EH (cell line): ENCODE results near the gene GLB1L3.
"Not testable (repeated sequence)": the region's sequence is repeated elsewhere in the genome, so short reads cannot be mapped to it uniquely, and the experiment has no call there.

Experiments
- DNase-seq: peaks from one replicate; pipeline ENCODE4 v3.0.0-alpha.2; 2015; ENCODE audit warnings: low read depth

Gene GLB1L3

DNA sequence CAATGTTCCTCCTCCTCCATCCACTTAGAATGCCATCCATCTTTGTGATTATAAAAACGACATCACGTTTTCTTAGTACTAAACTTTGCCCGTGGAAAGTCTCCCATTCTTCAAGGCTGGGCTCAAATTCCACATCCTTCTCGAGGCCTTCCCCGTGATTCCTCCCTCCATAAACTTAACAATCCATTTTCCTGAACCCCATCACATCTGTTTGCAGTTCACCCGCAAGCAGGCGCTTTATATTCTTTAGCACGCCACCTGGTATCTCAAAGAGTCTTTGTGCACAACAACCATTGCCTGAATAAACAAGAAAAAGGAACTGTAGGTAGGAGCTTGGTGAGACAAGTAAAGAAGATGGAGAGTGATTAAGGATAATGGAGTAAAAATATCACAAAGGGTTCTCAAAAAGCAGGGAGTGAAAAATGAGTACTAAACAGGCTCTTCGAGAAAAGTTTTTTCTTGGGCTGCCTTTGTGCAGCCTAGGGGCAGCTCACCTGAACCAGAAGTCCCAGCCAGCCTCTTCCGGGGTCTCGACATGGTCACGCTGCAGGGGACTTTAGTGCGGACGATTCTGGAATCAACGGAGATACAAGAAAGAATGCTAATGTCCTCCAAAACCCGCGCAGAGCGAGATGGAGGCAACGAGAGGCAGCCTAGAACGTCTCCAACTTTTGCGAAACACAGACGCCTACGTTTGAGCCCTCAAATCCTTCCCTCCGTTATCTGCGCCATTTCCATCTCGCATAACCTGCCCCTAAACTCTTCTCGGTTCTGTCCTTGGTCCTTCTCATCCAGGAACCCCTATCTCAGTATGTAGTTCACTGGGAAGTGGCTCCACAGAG, 23.6 kb upstream of the GLB1L3 start:
- no peak for DNase-seq

DNA sequence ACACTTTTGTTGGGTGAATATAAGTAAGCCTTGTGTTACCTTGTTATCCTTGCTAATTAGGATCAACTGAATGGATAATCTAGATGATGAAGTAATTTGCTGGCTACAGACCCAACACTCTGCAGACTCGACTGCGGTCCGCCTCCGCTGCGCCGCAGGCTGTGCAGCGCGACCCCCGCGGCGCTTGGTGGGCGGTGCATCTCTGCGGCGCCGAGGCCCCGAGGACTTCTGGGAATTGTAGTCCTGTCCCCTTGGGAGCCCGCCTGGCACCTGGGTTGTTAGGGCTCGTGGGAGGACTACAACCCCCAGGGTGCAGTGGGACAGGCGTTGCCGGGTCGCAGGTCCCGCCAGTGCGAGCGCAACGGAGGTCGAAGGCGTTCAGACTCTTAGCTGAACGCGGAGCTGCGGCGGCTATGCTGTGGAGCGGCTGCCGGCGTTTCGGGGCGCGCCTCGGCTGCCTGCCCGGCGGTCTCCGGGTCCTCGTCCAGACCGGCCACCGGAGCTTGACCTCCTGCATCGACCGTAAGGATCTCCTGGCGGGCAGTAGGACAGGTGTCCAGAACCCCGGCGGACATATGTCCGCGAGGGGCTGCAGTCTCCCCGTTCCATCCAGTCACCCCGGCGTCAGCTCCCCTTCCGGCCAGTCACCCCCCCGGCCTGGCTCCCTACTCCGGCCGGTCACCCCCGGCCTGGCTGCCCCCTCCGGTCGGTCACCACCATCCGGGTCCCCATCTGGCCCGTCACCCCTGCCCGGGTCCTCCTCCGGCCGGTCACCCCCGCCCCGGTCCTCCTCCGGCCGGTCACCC, 22.8 kb upstream of the GLB1L3 start, which contains the start of the genes ACAD8 and THYN1:
TSS of gene ACAD8 (plus strand) at position 381 of the 806 bp plus-strand sequence. CDS start at position 414, 33 bp downstream.
TSS of gene THYN1 (minus strand) at position 165 of the 806 bp plus-strand sequence. CDS start 470 bp downstream, outside the sequence.
- peak; percentile 97 for DNase-seq

DNA sequence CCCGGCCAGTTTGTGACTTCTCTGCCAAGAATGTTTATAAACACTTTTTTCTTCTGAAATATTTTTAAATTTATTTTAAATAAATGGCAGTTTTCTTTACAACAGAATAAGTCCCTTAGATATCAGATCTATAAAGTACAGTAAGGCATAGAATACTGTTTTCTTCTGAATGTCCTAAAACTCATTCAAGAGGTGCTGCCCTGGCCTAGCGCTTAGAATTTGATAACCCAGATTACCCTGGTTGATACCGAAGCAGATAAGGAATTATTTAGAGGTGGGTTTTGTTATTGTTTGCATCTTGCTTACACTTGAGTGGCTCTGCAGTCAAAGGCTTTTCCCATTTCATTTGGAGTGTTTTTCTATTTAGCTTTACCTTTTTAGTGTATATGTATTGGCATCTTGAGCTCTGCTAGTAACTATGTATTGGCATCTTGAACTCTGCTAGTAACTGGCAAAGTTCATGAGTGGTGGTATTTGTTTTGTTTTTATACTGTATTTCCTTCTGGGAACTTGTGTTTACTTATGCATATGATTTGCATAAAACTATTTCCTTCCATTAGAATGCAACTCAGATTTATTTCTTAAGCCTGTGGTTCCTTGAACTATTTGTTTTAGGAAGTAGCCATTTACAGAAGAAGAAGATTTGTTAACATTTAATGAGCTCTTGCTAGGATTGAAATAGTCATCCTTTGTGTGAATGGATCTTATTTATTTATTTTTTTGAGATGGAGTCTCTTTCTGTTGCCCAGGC, 21.6 kb upstream of the GLB1L3 start:
- DNase-seq = no peak

DNA sequence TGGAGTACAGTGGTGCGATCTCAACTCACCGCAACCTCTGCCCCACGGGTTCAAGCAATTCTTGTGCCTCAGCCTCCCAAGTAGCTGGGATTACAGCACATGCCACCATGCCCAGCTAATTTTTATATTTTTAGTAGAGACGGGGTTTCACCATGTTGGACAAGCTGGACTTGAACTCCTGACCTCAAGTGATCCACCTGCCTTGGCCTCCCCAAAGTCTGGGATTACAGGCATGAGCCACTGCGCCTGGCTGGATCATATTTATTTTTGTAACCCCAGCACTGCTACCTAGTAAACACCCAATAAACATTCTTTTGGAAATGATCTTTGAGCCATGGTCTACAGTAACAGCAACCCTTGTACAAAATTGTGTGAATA, 21.0 kb upstream of the GLB1L3 start:
- not testable (repeated sequence) for DNase-seq

DNA sequence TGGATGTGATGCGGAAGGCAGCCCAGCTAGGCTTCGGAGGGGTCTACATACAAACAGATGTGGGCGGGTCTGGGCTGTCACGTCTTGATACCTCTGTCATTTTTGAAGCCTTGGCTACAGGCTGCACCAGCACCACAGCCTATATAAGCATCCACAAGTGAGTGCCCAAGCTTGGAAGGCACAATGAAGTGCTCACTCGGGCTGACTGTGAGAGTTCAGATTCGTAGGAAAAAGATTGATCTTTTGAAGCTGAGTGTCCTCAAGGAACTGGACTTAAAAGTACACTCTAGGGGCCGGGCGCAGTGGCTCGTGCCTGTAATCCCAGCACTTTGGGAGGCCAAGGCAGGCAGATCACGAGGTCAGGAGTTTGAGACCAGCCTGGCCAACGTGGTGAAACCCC, 19.1 kb upstream of the GLB1L3 start:
- no peak for DNase-seq

DNA sequence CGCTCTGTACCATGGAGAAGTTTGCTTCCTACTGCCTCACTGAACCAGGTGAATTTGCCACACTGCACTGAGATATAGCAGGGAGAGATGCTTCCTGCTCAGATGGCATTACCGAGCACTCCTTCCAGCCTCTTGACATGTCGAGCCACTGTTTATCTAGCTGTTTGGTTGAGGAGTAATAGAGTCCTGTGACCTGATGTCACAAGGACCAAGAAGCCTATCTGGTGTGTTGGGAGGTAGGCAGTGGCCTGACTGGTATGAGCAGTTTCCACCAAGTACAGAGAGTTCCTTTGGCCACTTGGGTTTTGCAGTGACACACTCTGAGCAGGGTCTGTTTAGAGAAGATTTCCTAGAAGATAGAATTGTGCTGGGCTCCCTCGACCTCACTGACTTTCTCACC, 17.6 kb upstream of the GLB1L3 start:
- DNase-seq = no peak

DNA sequence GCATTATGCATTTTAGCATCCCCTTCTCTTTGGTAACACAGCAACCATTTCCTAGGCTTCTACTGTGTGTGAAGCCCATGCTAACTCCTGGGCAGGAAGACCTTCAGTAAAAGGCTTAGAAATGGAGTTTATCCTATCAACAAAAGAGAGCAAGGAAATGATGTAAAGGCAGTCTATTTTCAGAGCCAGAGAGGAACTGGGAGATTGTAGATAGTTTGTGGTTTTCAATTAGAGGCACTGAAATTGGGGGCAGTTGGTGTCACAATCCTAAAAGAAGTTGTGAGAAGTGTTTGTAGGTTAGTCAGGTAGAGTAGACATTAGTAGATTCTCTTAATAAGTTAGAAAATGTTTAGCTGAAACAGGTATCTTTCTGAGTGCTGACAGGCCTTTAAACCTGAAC, 15.7 kb upstream of the GLB1L3 start:
- no peak for DNase-seq

DNA sequence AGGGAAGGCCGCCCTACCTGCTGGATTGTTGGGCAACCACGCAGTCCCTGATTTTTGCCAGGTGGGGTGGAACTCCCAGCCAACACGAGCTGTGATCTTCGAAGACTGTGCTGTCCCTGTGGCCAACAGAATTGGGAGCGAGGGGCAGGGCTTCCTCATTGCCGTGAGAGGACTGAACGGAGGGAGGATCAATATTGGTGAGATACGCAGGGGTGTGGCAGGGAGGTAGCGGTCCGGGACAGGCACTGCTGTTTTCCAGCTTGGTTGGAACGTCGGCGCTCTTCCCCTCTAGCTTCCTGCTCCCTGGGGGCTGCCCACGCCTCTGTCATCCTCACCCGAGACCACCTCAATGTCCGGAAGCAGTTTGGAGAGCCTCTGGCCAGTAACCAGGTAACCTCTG, 15.2 kb upstream of the GLB1L3 start:
- no peak for DNase-seq

DNA sequence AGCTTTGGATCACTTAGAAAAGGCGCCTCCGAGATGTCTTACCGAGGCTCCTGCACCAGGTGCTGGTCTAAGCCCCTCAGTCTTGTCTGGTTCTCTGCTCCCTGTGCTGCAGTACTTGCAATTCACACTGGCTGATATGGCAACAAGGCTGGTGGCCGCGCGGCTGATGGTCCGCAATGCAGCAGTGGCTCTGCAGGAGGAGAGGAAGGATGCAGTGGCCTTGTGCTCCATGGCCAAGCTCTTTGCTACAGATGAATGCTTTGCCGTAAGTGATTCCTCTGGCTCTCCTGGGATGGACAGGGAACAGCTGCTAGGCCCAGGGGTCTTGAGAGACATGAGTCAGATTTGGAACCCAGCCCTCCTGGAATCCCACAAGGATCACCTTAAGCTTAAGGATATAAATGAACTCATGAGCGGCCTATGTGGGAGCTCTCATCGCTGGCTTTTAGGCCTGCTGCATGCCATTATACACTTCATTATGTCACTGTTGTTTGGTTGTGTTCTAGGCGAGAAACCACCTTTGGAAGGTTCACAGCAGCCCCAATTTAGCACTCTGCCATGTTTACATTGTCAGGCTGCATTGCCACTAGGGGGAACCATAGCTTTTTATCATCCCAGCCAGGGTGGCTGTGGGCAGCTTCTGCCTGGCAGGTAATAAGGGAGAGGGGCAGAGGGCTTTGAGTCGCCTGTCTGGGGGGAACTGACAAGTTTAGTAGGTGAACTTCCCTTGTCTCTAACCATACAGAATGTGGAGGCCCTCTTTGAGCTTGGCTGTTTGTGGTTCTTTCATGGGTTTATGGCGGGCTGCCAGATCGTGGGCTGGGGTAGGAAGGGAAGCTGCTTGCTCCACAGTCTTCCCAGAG, 14.3 kb upstream of the GLB1L3 start:
- DNase-seq = peak; percentile 19

DNA sequence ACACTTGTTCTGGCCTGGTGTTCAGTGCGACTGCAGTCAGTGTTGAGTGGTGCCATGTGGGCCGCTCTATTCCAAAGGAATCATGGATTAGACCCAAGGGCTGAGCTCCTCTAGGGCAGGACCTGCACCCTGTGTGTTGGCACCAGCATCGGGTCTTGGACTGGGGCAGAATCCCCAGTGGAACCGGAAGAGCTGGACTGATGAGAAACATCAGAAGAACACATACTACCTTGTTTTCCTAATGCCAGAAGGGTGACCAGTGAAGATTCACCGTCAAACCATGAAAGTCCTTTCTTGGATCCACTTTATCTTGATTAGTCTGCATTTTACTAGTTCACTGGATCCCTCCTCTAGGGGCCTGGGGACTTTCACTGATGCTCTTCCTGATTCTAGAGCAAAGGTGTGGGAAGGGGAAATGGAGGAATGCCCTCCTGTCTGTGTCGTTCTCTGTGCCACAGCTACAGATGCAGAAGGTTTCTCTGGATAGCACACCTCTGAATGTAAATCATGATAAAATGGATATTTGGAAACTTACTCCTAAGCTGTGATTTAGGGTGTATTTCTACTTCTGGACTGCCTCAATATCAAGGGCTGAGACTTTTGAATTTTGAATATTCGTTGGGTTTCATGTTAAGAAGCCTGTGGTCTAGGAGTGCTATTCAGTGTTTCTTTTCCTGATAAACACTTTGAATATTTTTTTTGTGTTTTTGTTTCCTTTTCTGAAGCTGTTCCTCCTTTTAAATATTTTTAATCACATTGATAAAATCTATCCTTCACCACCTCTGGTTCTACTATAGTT, 11.0 kb upstream of the GLB1L3 start:
- DNase-seq = no peak

DNA sequence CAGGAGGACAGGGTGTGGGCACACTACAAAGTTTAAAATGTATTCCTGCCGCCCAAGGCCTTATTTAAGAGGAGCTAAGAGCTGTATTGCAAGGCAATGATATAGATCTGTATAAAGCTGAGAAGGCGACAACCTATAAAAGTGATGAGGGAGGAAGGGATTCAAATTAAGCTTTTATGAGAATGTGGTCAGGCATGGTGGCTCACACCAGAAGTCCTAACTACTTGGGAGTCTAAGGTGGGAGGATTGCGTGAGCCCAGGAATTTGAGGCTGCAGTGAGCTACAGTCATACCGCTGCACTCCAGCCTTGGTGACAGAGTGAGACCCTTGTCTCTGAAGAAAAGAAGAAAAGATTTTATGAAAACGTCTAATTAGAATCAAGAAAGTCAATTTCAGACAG, 9.7 kb upstream of the GLB1L3 start:
- peak; percentile 15 for DNase-seq

DNA sequence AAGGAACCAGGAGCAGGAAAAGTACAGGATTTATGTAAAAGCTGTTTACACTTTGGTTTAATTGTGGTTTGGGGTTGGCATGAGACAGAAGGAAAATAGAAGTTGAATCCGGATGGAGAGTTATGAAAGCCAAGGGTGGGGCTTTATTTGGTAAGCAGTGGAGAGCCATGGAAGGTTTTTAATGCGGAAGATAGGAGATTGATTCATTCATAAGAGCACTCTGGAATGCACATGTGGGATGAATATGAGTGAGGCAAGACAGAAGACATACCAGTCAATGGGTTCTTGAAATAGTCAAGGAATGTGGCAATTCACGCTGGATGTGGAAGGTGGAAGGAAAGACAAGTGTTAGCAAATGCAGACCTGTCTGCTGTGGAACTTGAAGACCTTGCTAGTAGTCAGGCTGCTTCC, 9.3 kb upstream of the GLB1L3 start:
- peak; percentile 80 for DNase-seq

DNA sequence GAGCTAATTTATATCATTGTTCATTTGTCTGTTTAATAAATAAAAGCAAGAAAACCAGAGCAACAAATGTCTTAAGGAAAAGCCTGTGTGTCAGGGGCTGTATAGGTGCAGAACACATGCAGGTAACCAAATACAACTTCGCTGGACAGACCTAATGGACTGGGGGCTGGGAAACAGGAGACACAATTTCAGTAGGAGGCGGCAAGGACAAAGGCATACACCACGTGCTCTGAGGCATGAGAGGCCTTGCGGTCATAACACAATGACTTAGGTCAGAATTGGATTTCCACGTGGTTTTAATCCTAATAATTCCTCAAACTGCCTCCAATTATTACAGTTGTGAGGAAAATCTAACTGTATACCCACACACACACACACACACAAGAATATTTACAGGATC, 8.7 kb upstream of the GLB1L3 start:
- DNase-seq = no peak

DNA sequence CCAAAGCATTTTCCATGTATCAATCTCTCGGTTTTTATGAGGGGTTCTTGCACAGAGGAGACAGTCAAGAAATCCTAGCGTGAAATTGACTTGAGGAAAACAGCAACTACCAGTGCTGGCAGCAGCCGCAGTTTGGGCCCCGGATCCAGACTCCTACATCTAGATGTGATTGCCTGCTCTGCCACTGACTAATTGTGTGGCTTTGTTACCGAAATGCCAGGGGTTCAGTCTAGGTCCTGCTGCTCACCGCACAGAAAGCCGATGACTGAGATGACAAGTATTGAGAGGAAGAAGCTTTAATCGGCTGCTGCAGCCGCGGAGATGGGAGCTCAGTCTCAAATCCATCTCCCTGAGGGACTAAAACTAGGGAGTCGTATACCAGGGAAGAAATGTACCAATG, 8.2 kb upstream of the GLB1L3 start:
- no peak for DNase-seq

DNA sequence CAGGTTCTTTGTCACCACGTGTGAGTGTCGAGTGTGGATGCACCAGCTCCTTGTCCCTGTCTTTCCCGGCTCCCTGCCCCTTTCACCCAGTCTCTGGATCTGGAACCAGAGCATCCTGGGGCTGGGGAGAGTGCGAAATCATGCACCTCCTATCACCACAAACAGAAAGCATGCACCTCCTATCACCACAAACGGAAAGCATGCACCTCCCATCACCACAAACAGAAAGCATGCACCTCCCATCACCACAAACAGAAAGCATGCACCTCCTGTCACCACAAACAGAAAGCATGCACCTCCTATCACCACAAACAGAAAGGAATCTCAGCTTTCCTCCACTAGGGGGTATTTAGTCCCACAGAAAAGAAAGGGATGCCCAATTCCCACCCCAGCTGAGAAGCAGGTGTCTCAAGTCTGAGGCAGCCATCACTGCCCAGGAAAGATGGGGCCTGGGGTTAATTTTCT, 5.9 kb upstream of the GLB1L3 start:
- no peak for DNase-seq

DNA sequence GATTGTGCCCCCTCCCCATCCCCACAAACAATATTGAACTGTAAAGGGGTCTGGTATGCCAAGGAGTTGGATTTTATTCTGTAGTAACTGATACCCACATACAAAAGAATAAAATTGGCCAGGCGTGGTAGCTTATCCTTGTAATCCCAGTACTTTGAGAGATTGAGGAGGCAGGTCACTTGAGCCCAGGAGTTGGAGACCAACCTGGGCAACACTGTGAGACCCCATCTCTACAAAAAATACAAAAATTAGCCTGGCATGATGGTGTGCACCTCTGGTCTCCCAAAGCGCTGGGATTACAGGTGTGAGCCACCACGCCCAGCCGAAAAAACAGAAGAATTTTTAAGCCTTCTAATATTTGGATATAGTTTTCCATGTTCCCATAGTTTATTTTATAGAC, 4.2 kb upstream of the GLB1L3 start:
- no peak for DNase-seq

DNA sequence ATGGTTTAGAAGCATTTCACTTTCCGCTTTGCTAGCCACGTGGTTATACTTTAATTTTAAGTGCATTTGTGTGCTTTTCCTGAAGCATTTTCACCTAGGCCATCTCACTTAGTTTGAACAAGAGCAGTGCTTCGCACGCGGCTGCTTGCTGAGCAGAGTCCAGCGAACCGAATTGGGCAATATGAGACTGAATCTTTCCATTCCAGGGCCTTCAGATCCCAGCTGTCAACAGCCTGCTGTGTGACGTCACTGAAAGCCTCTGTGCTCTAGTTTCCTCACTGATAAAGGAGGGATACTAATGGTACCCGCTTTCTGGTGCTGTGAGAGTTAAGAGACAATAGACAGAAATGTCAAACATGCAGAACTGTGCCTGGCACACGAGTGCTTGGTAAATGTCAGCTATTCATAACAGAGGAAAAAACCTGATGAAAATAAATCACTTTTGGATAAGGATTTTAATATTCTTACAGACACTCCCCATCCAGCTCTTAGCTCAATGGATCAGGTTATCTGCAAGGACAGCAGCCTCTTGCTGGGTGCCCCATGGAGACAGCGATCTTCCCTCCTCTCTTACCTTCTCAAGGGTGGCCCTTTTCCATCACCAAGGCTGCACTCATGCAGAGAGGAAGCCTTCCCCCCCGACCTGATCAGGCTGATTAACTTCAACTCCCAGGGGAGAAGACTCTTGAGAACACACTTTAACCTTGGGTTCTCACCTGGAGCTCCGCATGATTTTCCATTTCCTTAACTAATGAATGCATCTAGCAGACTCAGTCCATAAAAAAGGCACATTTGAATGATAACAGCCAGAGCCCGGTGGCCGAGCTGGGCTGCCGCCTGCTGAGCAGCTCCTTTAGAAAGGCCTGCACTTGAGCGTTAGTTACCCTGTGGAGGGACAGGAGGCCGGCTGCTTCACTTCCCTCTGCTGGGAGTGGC, 3.5 kb upstream of the GLB1L3 start:
- DNase-seq = peak; percentile 13

DNA sequence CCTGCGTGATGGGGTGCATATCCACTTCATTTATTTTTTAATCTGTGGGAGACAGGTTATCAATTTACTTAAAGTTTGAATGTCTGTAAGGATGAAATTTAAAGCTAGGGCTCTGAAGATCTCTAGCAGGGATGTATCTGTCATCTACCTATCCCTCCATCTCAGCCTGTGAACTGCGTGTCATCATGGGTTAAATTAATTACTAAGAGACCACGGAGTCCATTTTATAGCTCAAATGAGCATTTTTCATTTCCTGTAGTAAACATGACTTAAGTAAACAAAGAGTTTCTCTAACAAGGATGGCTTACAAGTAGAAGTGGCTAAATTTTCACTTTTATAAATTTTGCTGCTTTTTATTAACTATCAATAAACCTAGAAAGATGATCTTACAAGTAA, 2.9 kb upstream of the GLB1L3 start:
- DNase-seq = no peak

DNA sequence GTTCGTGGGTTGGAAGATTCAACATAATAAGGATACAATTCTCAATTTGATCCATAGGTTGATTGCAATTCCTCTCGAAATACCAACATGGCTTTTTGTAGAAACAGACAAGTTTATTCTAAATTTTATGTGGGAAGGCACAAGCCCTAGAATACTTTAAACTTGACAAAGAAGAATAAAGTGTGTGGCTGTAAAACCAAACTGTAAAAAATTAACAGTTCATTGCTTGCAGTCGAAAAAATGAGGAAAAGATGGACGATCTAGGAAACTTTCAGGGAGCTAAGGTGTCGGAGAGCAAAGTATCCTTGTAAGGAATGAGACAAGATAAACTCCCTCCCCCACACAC, 1.0 kb upstream of the GLB1L3 start:
- DNase-seq = no peak
